Cardiac muscle cell (in vitro differentiated cells and primary cell): Measurements from ENCODE around the gene CPLX3. TPM values are rescaled to one million over a fixed set of nuclear protein-coding genes. Genes with fewer than 3 reads are reported as not detected.

Experiments used
- DNase-seq, 2 donors: peaks; one replicate each; pipeline versions ENCODE4 v3.0.0 to v3.0.0-alpha.2; 2010 to 2017; ENCODE audit warnings: low read depth in 1 of 2, low spot score in 1 of 2
- H3K27ac ChIP-seq: fragments of 200-600 bp; sonication (generic); 2 replicates; pipeline ENCODE4 v1.5.1; 2016
- H3K27me3 ChIP-seq: fragments of 200-600 bp; sonication (generic); 2 replicates; pipeline ENCODE4 v1.6.0; 2016; ENCODE audit warnings: control low read depth
- H3K36me3 ChIP-seq: fragments of 200-600 bp; sonication (generic); 2 replicates; pipeline ENCODE4 v1.5.1; 2016; ENCODE audit warnings: control low read depth
- H3K4me1 ChIP-seq: fragments of 200-600 bp; sonication (generic); 2 replicates; pipeline ENCODE4 v1.8.1; 2017; ENCODE audit warnings: low read depth, mild to moderate bottlenecking, mixed run types
- H3K4me3 ChIP-seq: fragments of 200-600 bp; sonication (generic); 2 replicates; pipeline ENCODE4 v1.5.1; 2016; ENCODE audit warnings: mild to moderate bottlenecking
- H3K9me3 ChIP-seq: fragments of 200-600 bp; sonication (generic); 2 replicates; pipeline ENCODE4 v1.5.1; 2017; ENCODE audit warnings: low read depth, mild to moderate bottlenecking, control low read depth
- CTCF ChIP-seq: IDR thresholded peaks from 2 replicates; pipeline ENCODE4 v1.5.1; 2012; ENCODE audit warnings: low read depth, mild to moderate bottlenecking, low read length
- polyA plus RNA-seq: library from polyadenylated mRNA; unstranded; fragments of >200 nt; fragmentation: Nextera tagmentation; extraction: Ambion mirVana; gene quantifications from 2 replicates; pipeline ENCODE4 v1.2.1, GENCODE V29; 2016
- total RNA-seq: library from RNA; depleted of rRNA; stranded (reverse); fragments of >200 nt; gene quantifications from 2 replicates; pipeline ENCODE4 v1.2.3, GENCODE V29; 2016

Gene CPLX3
- total and polyA plus RNA-seq, 2 experiments from 2014 or later, result not detected

- Histone ChIP-seq H3K36me3 (peaks cover 23% of the 10 kb centered on the region), H3K4me3 (no peak overlapping the region), H3K27ac (peak overlapping the region; percentile 19), H3K4me1 (no peaks in the 10 kb centered on the region), H3K9me3 (no peaks in the 10 kb centered on the region), H3K27me3 (no peaks in the 10 kb centered on the region)
- peak; percentile 59 to 60 for DNase-seq
- TF ChIP-seq CTCF, result peak; percentile 97
Measured at GRCh38 chr15:74799856-74800558, 26.4 kb upstream of the CPLX3 start.

- no peak overlapping the region for H3K4me3 ChIP-seq
- no peak for TF ChIP-seq CTCF
- H3K9me3 ChIP-seq, result no peaks in the 10 kb centered on the region
- peaks cover 23% of the 10 kb centered on the region for H3K36me3 ChIP-seq
- H3K27me3 ChIP-seq, result no peaks in the 10 kb centered on the region
- no peaks in the 10 kb centered on the region for H3K4me1 ChIP-seq
- DNase-seq, result no peak
- H3K27ac ChIP-seq, result no peak overlapping the region
Measured at GRCh38 chr15:74800559-74801094, 25.8 kb upstream of the CPLX3 start.

- no peak for TF ChIP-seq CTCF
- peaks cover 23% of the 10 kb centered on the region for H3K36me3 ChIP-seq
- no peak for DNase-seq
- H3K9me3 ChIP-seq, result no peaks in the 10 kb centered on the region
- no peak overlapping the region for H3K4me3 ChIP-seq
- no peak overlapping the region for H3K27ac ChIP-seq
- H3K27me3 ChIP-seq, result no peaks in the 10 kb centered on the region
- H3K4me1 ChIP-seq, result no peaks in the 10 kb centered on the region
Measured at GRCh38 chr15:74801311-74801997, 25.0 kb upstream of the CPLX3 start.

- peaks cover 23% of the 10 kb centered on the region for H3K36me3 ChIP-seq
- H3K4me3 ChIP-seq, result no peak overlapping the region
- no peak for TF ChIP-seq CTCF
- no peaks in the 10 kb centered on the region for H3K27me3 ChIP-seq
- no peaks in the 10 kb centered on the region for H3K4me1 ChIP-seq
- H3K9me3 ChIP-seq, result no peaks in the 10 kb centered on the region
- H3K27ac ChIP-seq, result no peak overlapping the region
- no peak for DNase-seq
Measured at GRCh38 chr15:74802290-74802689, 24.1 kb upstream of the CPLX3 start.

- no peaks in the 10 kb centered on the region for H3K27me3 ChIP-seq
Measured at GRCh38 chr15:74802862-74803447, 23.5 kb upstream of the CPLX3 start.

More at GRCh38 chr15:74802862-74803447, 23.5 kb upstream of the CPLX3 start:
- H3K27ac ChIP-seq, result no peak overlapping the region
- TF ChIP-seq CTCF, result no peak
- H3K4me1 ChIP-seq, result no peaks in the 10 kb centered on the region
- peaks cover 23% of the 10 kb centered on the region for H3K36me3 ChIP-seq
- DNase-seq, result no peak
- H3K4me3 ChIP-seq, result no peak overlapping the region
- no peaks in the 10 kb centered on the region for H3K9me3 ChIP-seq
